Inflammatory macrophage treated with lipopolysaccharide for 4 hours (primary cell): Measurements from ENCODE around the gene RHBG.
"Not testable (repeated sequence)": the region's sequence is repeated elsewhere in the genome, so short reads cannot be mapped to it uniquely, and the experiment has no call there.

ENCODE experiments used
- DNase-seq: peaks from one replicate; pipeline ENCODE4 v3.0.0-alpha.2; 2020

Gene RHBG

GRCh38 chr1:156368889-156369684 lies at the start of gene RHBG:
TSS of gene RHBG (plus strand) at chr1:156369211. CDS start at chr1:156369250, 39 bp downstream.
- DNase-seq: peak; percentile 39

- DNase-seq: peak; percentile 38
Measured at GRCh38 chr1:156319664-156320063, 49.3 kb upstream of the RHBG start.

- no peak for DNase-seq
Measured at GRCh38 chr1:156320560-156320959, 48.5 kb upstream of the RHBG start.

- not testable (repeated sequence) for DNase-seq
Measured at GRCh38 chr1:156323179-156323578, 45.8 kb upstream of the RHBG start.

- DNase-seq: peak; percentile 15
Measured at GRCh38 chr1:156336242-156336641, 32.8 kb upstream of the RHBG start.

- DNase-seq: no peak
Measured at GRCh38 chr1:156337052-156337887, 31.7 kb upstream of the RHBG start.

GRCh38 chr1:156337888-156338179 lies 31.2 kb upstream of the RHBG start:
- no peak for DNase-seq

GRCh38 chr1:156338180-156338976 lies 30.6 kb upstream of the RHBG start, which contains the start of the genes CCT3 and TSACC:
TSS of gene CCT3 (minus strand) at chr1:156338292. CDS start at chr1:156338184, 108 bp downstream.
TSS of gene TSACC (plus strand) at chr1:156338526. CDS start at chr1:156339758, 1,232 bp downstream.
- DNase-seq: peak; percentile 99

GRCh38 chr1:156342166-156342955 lies 26.6 kb upstream of the RHBG start:
- peak; percentile 59 for DNase-seq

- no peak for DNase-seq
Measured at GRCh38 chr1:156344409-156344808, 24.6 kb upstream of the RHBG start.

- DNase-seq: not testable (repeated sequence)
Measured at GRCh38 chr1:156346035-156346434, 23.0 kb upstream of the RHBG start.

- DNase-seq: no peak
Measured at GRCh38 chr1:156346636-156347035, 22.4 kb upstream of the RHBG start.

- no peak for DNase-seq
Measured at GRCh38 chr1:156347331-156347730, 21.7 kb upstream of the RHBG start.

GRCh38 chr1:156352481-156352880 lies 16.5 kb upstream of the RHBG start:
- DNase-seq: not testable (repeated sequence)

- no peak for DNase-seq
Measured at GRCh38 chr1:156356262-156356874, 12.6 kb upstream of the RHBG start.

- peak; percentile 27 for DNase-seq
Measured at GRCh38 chr1:156356875-156357534, 12.0 kb upstream of the RHBG start.

GRCh38 chr1:156357977-156358376 lies 11.0 kb upstream of the RHBG start:
- no peak for DNase-seq

- no peak for DNase-seq
Measured at GRCh38 chr1:156358641-156359040, 10.4 kb upstream of the RHBG start.

- no peak for DNase-seq
Measured at GRCh38 chr1:156359249-156359648, 9.8 kb upstream of the RHBG start.

GRCh38 chr1:156359973-156360372 lies 9.0 kb upstream of the RHBG start:
- no peak for DNase-seq

- DNase-seq: no peak
Measured at GRCh38 chr1:156360534-156360933, 8.5 kb upstream of the RHBG start.
